Ishikawa (cell line): ENCODE data around the gene PGAP3.

Source experiments
- CEBPB ChIP-seq: IDR thresholded peaks from 2 replicates; pipeline ENCODE4 v1.6.1; 2012
- CREB1 ChIP-seq: IDR thresholded peaks from 2 replicates; pipeline ENCODE4 v1.6.1; 2012; ENCODE audit warnings: low read depth
- EGR1 ChIP-seq: IDR thresholded peaks from 2 replicates; pipeline ENCODE4 v1.6.1; 2012
- EP300 ChIP-seq: IDR thresholded peaks from 2 replicates; pipeline ENCODE4 v1.6.1; 2012; ENCODE audit warnings: borderline replicate concordance
- FOXM1 ChIP-seq: IDR thresholded peaks from 2 replicates; pipeline ENCODE4 v1.6.1; 2012; ENCODE audit warnings: low read depth, borderline replicate concordance
- NFIC ChIP-seq: IDR thresholded peaks from 2 replicates; pipeline ENCODE4 v1.6.1; 2012
- RAD21 ChIP-seq: IDR thresholded peaks from 2 replicates; pipeline ENCODE4 v1.6.1; 2012; ENCODE audit warnings: low read depth
- TCF12 ChIP-seq: IDR thresholded peaks from 2 replicates; pipeline ENCODE4 v1.6.1; 2012; ENCODE audit warnings: low read depth
- TEAD4 ChIP-seq: IDR thresholded peaks from 2 replicates; pipeline ENCODE4 v1.6.1; 2012
- USF1 ChIP-seq: IDR thresholded peaks from 2 replicates; pipeline ENCODE4 v1.6.1; 2012
- YY1 ChIP-seq: IDR thresholded peaks from 2 replicates; pipeline ENCODE4 v1.6.1; 2012; ENCODE audit warnings: low read depth
- ZBTB7A ChIP-seq: IDR thresholded peaks from 2 replicates; pipeline ENCODE4 v1.6.1; 2012; ENCODE audit warnings: low read depth
- TF ChIP-seq, protein P1 (sequence below): IDR thresholded peaks from 2 replicates; pipeline ENCODE4 v1.6.1; 2012
- TF ChIP-seq, protein P2 (sequence below): IDR thresholded peaks from 2 replicates; pipeline ENCODE4 v1.6.1; 2012; ENCODE audit warnings: low read depth, mild to moderate bottlenecking

PGAP3 gene

GRCh38 chr17:39629494-39629880 is 58.4 kb downstream of the PGAP3 start:
- TF ChIP-seq RAD21 (no peak), YY1 (no peak), EGR1 (no peak), TCF12 (no peak)

DNA sequence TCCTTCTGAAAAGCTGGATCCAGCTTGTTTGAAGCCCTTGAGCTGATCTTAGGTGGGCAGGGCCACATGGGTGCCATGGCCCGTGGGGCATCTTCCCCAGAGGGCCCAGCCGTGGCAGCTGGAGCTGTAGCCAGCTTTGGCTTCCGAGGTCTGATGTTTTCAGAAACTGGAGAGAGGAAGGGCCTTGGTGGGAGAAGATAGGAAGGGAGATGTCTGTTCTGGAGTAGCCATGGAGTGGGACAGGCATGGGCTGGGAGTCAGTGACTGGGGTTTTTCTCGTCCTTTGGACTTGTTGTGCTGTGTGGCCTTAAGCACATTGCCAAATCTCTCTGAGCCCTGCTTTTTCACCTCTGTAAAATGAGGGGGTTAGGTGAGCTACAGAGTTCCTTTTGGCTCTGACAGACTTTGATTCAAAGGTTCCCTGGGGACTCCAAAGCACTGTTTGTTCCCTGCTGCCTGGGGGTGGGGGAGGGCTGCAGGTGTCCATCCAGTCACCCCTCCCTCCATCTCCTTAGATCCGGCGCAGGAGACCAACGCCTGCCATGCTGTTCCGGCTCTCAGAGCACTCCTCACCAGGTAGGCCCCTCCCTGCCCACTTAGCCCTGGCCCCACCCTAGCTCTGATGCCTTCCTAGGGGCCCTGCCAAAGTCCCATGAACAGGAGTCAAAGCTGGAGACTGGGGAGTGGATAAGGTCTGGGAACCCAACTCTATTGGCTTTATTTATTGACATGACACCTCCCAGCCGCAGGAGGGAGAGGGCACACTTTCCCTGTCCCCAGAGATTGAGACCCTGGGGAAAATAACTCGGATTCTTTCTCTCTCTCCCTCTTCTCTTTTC is 59.0 kb downstream of the PGAP3 start:
- TF ChIP-seq TEAD4 (no peak), FOXM1 (no peak), YY1 (no peak), ZBTB7A (no peak), CREB1 (no peak), RAD21 (no peak), USF1 (no peak), EP300 (no peak), NFIC (no peak), TCF12 (no peak), CEBPB (no peak)
- TF ChIP-seq, protein P1, sequence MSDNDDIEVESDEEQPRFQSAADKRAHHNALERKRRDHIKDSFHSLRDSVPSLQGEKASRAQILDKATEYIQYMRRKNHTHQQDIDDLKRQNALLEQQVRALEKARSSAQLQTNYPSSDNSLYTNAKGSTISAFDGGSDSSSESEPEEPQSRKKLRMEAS, result no peak

DNA sequence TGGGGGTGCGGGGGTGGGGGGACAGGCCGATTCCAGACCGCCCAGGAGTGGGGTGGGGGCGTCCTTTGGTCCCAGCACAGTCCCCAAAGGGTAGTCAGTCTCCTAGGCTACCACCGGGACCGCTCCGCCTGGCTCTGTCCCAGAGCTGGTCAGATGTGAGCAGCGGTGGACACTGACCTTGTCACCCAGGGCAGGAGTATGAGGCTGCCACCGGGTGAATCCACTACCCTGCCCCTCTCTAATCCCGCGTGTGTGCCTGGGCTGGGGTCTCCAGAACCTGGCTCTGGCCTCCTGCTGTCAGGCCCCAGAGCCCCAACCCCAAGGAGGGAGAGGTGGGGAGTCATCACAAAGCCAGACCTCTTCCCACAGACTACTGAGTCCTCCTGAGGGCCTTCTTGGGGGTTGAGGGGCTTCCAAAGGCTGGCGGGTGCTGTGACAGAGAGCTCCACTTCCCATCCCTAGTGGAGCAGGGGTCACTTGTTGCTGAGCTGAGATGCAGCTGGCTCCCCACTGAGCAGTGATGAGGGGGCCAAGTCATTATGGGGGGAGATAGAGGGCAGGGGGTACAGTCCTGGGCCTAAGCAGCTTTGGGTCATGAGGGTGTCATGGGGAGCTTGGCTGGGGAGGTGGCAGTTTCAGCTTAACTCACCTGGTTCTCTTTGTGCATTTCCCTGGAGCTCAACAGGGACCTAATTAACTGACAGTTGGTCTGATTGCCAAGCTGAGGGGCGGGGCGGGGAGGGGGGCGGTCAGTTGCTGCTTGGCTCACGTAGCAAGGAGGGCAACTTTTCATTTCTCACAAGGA is 59.9 kb downstream of the PGAP3 start:
- TF ChIP-seq EGR1 (no peak), EP300 (no peak), CREB1 (no peak), CEBPB (no peak), TCF12 (no peak), TEAD4 (no peak), RAD21 (no peak), FOXM1 (no peak), YY1 (no peak), ZBTB7A (no peak), USF1 (no peak), NFIC (no peak)
- TF ChIP-seq, protein P2, sequence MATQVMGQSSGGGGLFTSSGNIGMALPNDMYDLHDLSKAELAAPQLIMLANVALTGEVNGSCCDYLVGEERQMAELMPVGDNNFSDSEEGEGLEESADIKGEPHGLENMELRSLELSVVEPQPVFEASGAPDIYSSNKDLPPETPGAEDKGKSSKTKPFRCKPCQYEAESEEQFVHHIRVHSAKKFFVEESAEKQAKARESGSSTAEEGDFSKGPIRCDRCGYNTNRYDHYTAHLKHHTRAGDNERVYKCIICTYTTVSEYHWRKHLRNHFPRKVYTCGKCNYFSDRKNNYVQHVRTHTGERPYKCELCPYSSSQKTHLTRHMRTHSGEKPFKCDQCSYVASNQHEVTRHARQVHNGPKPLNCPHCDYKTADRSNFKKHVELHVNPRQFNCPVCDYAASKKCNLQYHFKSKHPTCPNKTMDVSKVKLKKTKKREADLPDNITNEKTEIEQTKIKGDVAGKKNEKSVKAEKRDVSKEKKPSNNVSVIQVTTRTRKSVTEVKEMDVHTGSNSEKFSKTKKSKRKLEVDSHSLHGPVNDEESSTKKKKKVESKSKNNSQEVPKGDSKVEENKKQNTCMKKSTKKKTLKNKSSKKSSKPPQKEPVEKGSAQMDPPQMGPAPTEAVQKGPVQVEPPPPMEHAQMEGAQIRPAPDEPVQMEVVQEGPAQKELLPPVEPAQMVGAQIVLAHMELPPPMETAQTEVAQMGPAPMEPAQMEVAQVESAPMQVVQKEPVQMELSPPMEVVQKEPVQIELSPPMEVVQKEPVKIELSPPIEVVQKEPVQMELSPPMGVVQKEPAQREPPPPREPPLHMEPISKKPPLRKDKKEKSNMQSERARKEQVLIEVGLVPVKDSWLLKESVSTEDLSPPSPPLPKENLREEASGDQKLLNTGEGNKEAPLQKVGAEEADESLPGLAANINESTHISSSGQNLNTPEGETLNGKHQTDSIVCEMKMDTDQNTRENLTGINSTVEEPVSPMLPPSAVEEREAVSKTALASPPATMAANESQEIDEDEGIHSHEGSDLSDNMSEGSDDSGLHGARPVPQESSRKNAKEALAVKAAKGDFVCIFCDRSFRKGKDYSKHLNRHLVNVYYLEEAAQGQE, result no peak
- TF ChIP-seq, protein P1, result no peak

DNA sequence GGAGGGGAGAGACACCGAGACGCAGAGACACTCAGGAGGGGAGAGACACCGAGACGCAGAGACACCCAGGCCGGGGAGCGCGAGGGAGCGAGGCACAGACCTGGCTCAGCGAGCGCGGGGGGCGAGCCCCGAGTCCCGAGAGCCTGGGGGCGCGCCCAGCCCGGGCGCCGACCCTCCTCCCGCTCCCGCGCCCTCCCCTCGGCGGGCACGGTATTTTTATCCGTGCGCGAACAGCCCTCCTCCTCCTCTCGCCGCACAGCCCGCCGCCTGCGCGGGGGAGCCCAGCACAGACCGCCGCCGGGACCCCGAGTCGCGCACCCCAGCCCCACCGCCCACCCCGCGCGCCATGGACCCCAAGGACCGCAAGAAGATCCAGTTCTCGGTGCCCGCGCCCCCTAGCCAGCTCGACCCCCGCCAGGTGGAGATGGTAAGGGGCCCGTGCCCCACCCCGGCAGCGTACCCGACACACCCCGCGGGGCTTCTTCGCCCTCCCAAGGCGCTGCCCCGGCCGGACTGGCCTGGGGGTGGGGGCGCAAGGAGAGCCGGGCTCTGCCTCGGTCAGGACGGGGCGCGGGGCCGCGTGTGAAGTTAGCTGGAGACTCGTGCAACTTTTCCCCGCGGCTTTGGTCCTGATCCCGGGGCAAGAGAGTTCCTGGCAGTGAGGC is 60.7 kb downstream of the PGAP3 start:
- 0 out of 2 replicates have a peak, but pooled peaks have one; percentile 23 for TF ChIP-seq ZBTB7A
- TF ChIP-seq, protein P1, result no peak

DNA sequence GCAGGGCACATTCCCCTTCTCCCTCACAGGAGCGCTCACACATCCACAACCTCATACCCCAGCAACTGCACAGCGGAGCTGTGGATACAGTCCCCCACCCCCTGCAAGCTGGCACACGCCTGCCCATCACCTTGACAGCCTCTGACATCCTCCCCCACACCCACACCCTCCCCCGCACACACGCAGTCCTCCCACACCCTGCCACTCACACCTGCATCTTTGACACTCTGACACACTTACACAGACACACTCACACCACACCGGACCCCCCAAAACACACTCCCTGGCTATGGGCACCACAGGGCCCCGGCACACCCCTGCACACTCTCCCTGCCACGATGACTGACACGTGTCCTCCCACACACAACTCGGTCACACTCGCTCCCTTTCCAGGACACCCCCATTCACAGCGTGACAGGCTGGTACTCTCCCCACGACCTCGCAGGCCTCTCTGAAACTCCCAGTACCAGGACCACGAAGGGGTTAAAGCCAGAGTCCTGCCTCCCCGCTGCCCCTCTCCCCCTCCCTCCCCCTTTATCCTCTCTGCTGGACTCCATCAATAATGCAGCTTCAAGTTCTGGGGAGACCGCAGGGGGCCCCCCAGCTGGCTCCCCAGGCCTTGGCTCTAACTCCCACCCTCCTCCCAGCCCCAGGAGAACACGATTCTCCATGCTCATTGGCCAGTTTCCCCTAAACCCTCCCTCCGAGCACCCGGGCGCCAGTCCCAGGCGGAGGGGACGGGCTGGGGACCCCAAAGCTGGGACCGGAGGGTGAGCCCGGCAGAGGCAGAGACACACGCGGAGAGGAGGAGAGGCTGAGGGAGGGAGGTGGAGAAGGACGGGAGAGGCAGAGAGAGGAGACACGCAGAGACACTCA is 61.4 kb downstream of the PGAP3 start, which contains the start of gene PPP1R1B:
Gene PPP1R1B, plus strand, starts transcription at position 782 of the 876 bp plus-strand sequence. CDS start 441 bp downstream, outside the sequence.
- no peak for TF ChIP-seq USF1
- no peak for TF ChIP-seq YY1
- TF ChIP-seq TEAD4, result no peak
- no peak for TF ChIP-seq EP300
- TF ChIP-seq TCF12, result peak; percentile 41; the same call in 1 of the 2 replicates
- TF ChIP-seq CEBPB, result no peak
- no peak for TF ChIP-seq RAD21
- TF ChIP-seq, protein P1, result no peak
- peak; percentile 60 for TF ChIP-seq NFIC
- TF ChIP-seq FOXM1, result no peak
- TF ChIP-seq, protein P2, result no peak
- TF ChIP-seq ZBTB7A, result 0 out of 2 replicates have a peak, but pooled peaks have one; percentile 44
- TF ChIP-seq EGR1, result no peak
